Stimulated activated CD8-positive, alpha-beta memory T cell treated with anti-CD3 and anti-CD28 coated beads, Interleukin-4, amount 100 ng/mL, for 4 hours (primary cell): ENCODE results near the gene BIRC7.

Experiments
- DNase-seq, 2 donors: peaks; one replicate each; pipeline ENCODE4 v3.0.0-alpha.2; 2020; ENCODE audit warnings: low read depth in 2 of 2, low spot score in 1 of 2

The BIRC7 gene

DNA sequence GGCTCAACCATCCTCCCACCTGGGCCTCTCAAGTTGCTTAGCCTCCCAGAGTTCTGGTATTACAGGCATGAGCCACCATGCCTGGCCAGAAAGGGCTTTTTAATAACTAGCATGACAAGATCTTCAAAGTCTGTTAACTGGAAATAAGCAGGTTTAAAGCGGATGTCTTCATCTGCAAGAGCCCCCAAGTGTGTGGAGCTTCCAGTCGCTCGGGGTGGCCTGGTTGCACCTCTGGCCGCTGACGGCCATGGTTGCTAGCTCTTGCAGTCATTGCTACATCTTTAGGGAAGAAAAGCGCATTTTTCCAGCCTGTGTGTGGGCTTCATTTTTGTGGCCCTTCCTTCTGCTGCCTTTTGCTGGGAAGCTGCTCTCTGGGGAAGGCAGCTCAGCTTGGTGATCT is 44.7 kb downstream of the BIRC7 start:
- DNase-seq, result no peak

DNA sequence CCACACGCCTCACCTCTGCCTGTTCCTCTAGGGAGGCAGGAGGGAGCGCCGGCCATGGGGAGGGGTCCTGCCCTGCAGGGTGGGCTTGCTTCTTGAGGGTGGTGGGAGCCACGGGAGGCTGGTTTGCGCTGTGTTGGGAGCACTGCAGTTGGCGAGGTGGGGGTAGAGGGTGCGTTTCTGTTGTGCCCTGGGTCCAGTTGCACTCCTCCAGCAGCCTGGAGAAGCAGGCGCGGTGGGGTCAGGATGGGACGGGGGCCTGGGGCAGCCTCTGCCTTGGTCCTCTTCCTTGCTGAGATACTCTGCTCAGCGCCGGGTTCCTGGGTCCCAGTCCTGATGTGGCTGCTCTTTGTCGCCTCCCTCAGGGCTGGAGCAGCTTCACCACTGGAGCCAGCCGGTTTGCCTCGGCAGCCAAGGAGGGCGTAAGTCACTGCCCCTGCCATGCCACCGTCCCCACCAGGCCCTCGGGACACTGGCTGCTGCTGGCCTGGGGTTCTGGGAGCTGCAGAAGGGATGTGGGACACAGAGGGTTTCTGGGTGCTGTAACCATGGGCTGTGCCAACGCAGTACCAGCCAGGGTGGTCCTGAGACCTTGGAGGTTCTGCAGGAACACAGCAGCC is 45.3 kb downstream of the BIRC7 start:
- DNase-seq, result no peak

GRCh38 chr20:63281742-63282665 is 46.3 kb downstream of the BIRC7 start:
- no peak for DNase-seq

DNA sequence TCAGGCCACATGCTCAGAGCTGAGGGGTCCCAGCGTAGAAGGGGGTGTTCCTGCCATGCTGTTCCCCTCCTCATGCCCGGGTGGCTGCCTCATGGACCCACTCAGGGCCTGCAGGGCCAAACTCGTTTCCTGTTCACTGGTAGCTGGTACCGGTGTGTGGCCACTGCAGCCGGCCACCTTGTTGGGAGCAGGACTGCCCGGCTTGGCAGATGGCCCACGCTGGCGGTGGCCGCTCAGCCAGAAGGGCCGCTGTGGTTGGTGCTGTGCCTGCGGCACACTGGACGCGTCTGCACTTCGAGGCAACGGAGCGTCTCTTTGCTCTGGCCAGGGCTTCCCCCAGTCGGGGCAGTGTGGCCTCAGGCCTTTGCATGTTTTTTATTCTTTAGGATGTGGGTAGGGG is 47.2 kb downstream of the BIRC7 start:
- no peak for DNase-seq

GRCh38 chr20:63283397-63284082 is 47.8 kb downstream of the BIRC7 start:
- no peak for DNase-seq

DNA sequence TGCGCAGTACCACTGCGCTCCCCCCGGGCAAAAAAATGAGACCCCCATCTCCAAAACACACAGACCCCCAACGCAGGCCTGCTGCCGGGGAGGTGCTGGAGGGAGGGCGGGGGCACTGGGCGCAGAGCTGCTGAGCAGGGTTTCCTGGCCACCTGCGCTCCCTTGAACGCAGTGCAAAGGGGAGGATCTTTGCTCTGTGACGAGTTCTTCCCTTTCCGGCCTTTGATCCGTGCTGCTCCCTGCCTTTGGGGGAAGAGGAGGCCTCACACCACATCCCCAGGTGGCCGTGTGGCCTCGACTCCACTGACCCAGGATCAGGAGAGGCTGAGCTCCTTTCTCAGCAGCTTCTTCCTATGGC is 48.4 kb downstream of the BIRC7 start:
- no peak for DNase-seq

- DNase-seq, result no peak
These were observed 48.8 kb downstream of the BIRC7 start for GRCh38 chr20:63284544-63284949.

DNA sequence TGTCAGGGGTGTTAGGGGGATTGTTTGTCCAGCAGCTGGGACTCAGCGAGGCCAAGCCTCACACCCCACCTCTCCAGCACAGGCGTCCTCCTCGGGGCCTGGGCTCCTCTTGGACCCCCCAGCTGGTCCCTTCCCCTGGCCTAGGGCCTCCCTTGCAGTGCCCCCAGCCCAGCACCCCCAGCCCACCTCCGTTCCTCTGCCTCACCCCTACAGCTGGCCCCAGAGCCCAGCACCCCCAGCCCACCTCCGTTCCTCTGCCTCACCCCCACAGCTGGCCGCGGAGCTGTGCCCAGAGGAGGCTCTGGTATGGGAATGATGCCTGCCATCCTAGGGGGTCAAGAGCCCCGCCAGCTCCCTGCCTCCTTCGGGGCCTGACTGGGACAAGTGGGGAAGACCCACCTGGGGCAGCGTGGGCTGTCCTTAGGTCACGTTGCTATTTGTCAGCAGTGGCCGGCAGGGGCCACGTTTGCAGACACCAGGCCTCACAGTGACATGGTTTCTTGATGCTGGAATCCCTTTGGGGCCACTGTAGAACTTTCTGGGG is 49.3 kb downstream of the BIRC7 start:
- DNase-seq, result no peak

DNA sequence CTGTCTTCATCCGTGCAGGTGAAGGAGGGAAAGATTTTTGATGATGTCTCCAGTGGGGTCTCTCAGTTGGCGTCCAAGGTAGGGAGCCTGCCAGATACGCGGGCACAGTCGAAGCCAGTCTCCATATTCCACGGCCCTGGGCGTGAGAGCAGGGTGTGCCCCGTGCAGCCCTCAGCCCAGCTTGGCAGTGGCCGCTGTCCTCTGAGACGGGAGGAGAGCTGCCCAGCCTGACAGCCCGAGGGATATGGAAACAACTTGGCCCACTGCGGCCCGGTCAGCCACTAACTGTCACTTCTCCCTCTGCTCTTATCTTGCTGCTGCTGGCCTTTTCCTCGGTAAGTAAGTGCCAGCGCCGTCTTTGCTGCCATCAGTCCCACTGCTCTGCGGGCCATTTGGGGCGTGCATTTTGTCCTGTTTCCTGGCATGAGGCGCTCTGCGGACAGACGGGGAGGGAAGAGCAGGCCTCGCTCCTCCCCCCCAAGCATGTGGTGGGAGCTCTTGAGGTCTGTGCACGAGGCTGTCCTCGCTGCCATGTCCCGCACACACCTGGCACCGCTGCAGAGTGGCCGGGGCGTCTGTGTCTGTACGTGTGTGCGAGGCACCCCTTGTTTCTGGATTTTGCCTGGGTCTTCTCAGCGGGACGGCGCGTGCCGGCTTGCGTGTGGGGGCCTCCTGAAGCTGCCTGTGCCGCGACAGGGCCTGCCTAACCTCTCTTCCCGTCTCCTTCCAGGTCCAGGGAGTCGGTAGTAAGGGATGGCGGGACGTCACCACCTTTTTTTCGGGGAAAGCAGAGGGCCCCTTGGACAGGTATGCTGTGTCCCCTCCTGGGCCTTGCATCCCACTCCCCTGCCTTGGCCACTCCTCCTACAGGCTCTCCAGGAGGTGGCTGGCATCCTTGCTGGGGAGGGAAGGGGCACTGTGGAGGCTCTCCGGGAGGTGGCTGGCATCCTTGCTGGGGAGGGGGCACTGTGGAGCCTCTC is 50.2 kb downstream of the BIRC7 start:
- no peak for DNase-seq

DNA sequence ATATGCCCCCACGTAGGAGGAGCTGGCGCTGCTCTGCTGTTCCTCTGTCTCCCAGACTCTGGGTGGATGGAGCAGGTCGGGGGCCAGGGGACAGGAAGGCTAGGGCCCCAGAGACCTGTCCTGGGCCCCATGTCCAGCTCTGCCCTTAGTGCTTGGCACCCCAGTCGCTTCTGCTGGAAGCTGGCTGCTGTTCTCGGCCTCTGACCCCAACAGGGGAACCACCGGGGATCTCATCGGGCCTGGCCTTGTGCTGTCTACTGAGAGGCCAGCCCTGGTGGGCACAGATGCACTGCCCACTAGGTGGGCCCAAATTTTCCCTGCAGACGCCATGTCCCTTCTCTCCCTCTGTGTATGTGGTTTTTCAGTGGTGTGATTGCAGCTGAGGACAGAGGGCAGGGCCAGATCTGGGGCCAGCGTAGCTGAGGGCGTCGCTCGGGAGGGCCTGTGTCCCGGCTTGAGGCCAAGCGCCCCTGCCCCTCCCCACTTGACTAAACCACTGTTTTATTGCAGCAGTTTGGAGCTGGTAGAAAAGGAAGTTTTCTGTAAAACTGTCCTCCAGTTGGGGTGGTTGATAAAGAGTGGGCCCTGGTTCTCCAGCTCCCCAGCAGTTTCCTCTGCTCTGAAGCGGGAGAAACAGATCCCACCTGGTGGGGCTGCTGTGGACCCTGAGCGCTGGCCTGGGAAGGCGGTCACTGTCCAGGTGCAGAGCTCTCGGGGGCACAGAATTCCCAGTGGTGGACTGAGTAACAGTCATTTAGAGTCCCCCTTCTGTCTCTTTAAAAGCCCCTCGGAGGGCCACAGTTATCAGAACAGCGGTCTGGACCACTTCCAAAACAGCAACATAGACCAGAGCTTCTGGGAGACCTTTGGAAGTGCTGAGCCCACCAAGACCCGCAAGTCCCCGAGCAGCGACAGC is 51.3 kb downstream of the BIRC7 start:
- DNase-seq, result no peak

DNA sequence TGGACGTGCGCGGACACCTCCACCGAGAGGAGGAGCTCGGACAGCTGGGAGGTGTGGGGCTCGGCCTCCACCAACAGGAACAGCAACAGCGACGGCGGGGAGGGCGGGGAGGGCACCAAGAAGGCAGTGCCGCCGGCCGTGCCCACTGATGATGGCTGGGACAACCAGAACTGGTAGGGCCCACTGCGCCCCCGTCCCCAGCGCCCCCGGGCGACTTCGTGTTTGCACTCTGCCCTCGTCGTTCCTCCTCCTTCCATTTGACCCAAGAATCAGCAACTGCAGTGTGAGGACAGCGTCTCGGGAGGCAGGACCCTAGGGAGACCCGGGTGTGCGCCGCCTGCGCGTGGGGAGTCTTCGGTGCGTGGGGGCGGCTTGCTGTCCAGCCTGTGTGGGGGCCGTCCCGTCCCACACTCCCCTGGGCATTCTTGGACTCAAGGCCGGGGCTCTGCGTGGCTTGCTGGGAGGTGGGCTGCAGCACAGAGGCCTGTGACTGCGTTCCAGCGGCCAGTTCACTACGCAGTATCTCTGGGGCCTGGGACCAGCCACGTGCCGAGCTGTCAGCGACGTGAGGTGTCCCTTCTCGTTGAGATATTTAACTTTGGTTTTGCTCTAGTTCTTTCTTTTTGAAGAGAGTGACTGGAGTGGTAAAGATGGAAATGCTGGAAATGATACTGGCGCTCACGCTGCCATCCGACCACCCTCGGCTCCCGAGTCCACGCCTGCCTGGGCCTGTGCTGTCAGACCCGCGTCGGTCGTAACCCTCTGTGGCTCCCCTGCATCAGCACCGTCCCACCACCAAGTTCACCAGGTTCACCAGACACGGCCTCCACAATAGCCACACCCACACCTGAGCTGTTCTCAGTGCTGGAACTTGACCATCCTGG is 52.2 kb downstream of the BIRC7 start:
- no peak for DNase-seq

- DNase-seq, result no peak
These were observed 53.0 kb downstream of the BIRC7 start for GRCh38 chr20:63288581-63289251.

- no peak for DNase-seq
These were observed 53.8 kb downstream of the BIRC7 start for GRCh38 chr20:63289311-63290135.
